Sigmoid colon (tissue), 7 donors: ENCODE measurements around the gene HOXA10. TPM values are rescaled to one million over a fixed set of nuclear protein-coding genes. Genes with fewer than 3 reads are reported as not detected.

Experiments used
- DNase-seq: peaks from one replicate; pipeline ENCODE4 v3.0.0-alpha.2; 2019
- H3K27ac ChIP-seq, 4 donors: fragments of 200-600 bp; sonication (generic); one replicate each; pipeline ENCODE4 v1.5.1; 2016 to 2019; ENCODE audit warnings: mild to moderate bottlenecking in 1 of 4
- H3K27me3 ChIP-seq, 3 donors: fragments of 200-600 bp; sonication (generic); one replicate each; pipeline ENCODE4 v1.5.1; 2019; ENCODE audit warnings: mild to moderate bottlenecking in 1 of 3
- H3K36me3 ChIP-seq, 4 donors: fragments of 200-600 bp; sonication (generic); one replicate each; pipeline ENCODE4 v1.5.1; 2016 to 2019
- H3K4me1 ChIP-seq, 4 donors: fragments of 200-600 bp; sonication (generic); one replicate each; pipeline ENCODE4 v1.5.1; 2017 to 2019
- H3K4me3 ChIP-seq, 4 donors: fragments of 200-600 bp; sonication (generic); one replicate each; pipeline ENCODE4 v1.5.1; 2017 to 2019; ENCODE audit warnings: mild to moderate bottlenecking in 2 of 4, moderate library complexity in 1 of 4
- H3K9me3 ChIP-seq, 4 donors: fragments of 200-600 bp in 3 of 4; sonication (generic) in 3 of 4; one replicate each; pipeline versions ENCODE4 v1.5.1 to v1.6.1; 2013 to 2019
- EP300 ChIP-seq, 4 donors: sonication (generic); formaldehyde crosslinking; IDR thresholded peaks; one replicate each; pipeline ENCODE4 v1.6.1; 2017; ENCODE audit warnings: antibody characterized with exemption in 4 of 4
- POLR2A ChIP-seq, 2 donors: fragments of 450-650 bp; IDR thresholded peaks; one replicate each; pipeline ENCODE4 v1.6.1; 2016; ENCODE audit warnings: antibody characterized with exemption in 2 of 2, mild to moderate bottlenecking in 2 of 2, moderate library complexity in 2 of 2
- POLR2AphosphoS5 ChIP-seq, 4 donors: sonication (generic); formaldehyde crosslinking; IDR thresholded peaks; one replicate each; pipeline ENCODE4 v1.6.1; 2017; ENCODE audit warnings: antibody characterized with exemption in 4 of 4
- WGBS, 2 donors: extraction: QIAGEN DNeasy Blood & Tissue Kit; methylation state at CpG; one replicate each; pipeline ENCODE4 v1.1.7; 2013; 5-methylcytosine and 5-hydroxymethylcytosine counted together
- intact Hi-C: fragments of 100-400 bp; cut with DNase I; formaldehyde crosslinking; loops from one replicate; pipeline ENCODE4 v1.15.1; 2023
- polyA plus RNA-seq, 3 donors: library from polyadenylated mRNA; stranded (reverse); fragments of 200-250 nt; gene quantifications; one replicate each; pipeline ENCODE4 v1.2.3, GENCODE V29; 2013
- total RNA-seq, 4 donors: library from RNA; depleted of rRNA; stranded (reverse); fragments of >200 nt; gene quantifications; one replicate each; pipeline ENCODE4 v1.1.0, GENCODE V29; 2016
- TF ChIP-seq, protein P1 (sequence below), 4 experiments: fragments of 450-650 bp in 3 of 4; fragments of 200-600 bp in 1 of 4; IDR thresholded peaks; one replicate each; pipeline ENCODE4 v1.5.1; 2016 to 2019; ENCODE audit warnings: antibody characterized with exemption in 4 of 4, mild to moderate bottlenecking in 3 of 4, moderate library complexity in 2 of 4
- donor health status: healthy with polysubstance abuse.
- donor health status: Bipolar disorder and iron deficiency.
- donor health status: healthy.

Gene HOXA10
- total and polyA plus RNA-seq, 7 donors: 22.2 to 64.0 (median 55.1) TPM

DNA sequence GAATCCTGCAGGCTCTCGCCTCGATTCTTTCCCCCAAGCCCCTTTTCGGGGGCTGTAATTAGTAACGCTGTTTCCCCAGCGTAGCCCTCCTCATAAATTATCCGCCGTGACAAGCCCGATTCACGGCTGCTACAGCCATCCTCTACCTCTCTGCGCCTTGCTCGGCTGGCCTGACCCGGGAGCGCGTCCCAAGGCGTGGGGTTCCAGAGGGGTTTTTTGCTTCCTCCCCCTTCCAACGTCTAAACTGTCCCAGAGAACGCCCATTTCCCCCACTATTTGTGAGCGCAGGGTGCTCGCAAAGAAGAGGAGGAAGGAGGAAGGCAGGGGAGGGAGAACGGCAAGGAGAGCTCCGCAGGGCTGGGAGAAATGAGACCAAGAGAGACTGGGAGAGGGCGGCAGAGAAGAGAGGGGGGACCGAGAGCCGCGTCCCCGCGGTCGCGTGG lies 31.5 kb downstream of the HOXA10 start:
- TF ChIP-seq POLR2AphosphoS5 (IDR thresholded peaks at IDR 0.05) (no peak), POLR2A (IDR thresholded peaks at IDR 0.05) (no peak), EP300 (IDR thresholded peaks at IDR 0.05) (no peak)
- TF ChIP-seq, protein P1, sequence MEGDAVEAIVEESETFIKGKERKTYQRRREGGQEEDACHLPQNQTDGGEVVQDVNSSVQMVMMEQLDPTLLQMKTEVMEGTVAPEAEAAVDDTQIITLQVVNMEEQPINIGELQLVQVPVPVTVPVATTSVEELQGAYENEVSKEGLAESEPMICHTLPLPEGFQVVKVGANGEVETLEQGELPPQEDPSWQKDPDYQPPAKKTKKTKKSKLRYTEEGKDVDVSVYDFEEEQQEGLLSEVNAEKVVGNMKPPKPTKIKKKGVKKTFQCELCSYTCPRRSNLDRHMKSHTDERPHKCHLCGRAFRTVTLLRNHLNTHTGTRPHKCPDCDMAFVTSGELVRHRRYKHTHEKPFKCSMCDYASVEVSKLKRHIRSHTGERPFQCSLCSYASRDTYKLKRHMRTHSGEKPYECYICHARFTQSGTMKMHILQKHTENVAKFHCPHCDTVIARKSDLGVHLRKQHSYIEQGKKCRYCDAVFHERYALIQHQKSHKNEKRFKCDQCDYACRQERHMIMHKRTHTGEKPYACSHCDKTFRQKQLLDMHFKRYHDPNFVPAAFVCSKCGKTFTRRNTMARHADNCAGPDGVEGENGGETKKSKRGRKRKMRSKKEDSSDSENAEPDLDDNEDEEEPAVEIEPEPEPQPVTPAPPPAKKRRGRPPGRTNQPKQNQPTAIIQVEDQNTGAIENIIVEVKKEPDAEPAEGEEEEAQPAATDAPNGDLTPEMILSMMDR (IDR thresholded peaks at IDR 0.05): no peak
- H3K4me1 ChIP-seq: peaks cover 0 to 42% (median 25%) of the 10 kb centered on the region in 4 donors
- peak overlapping the region; percentile 30 to 60 (median 55) for H3K4me3 ChIP-seq
- no peaks in the 10 kb centered on the region for H3K27me3 ChIP-seq
- 8 to 50% methylated on average over 29 of the region's 29 CpGs for WGBS, 2 donors
- no peaks in the 10 kb centered on the region for H3K9me3 ChIP-seq
- H3K36me3 ChIP-seq: peaks cover 15 to 43% (median 17%) of the 10 kb centered on the region in 4 donors
- intact Hi-C loops: loop anchor here (2.0 kb wide), 1 partner anchor 288 kb away; no protein-coding TSS in a partner anchor
- no peak for DNase-seq
- peak overlapping the region; percentile 82 to 99 (median 92) for H3K27ac ChIP-seq

GRCh38 chr7:27141923-27142579 lies 32.1 kb downstream of the HOXA10 start:
- Histone ChIP-seq H3K27me3 (no peaks in the 10 kb centered on the region), H3K9me3 (no peaks in the 10 kb centered on the region), H3K36me3 (peaks cover 15 to 43% (median 17%) of the 10 kb centered on the region in 4 donors), H3K27ac (peak overlapping the region; percentile 82 to 99 (median 92)), H3K4me1 (peaks cover 0 to 42% (median 23%) of the 10 kb centered on the region in 4 donors), H3K4me3 (peak overlapping the region; percentile 30 to 60 (median 55))
- TF ChIP-seq, protein P1 (IDR thresholded peaks at IDR 0.05): peak in 1 of 4 experiments; percentile 7
- peak in 1 of 4 donors; percentile 9 for TF ChIP-seq POLR2AphosphoS5 (IDR thresholded peaks at IDR 0.05)
- TF ChIP-seq POLR2A (IDR thresholded peaks at IDR 0.05): no peak
- no peak for TF ChIP-seq EP300 (IDR thresholded peaks at IDR 0.05)
- DNase-seq: no peak
- WGBS, 2 donors: 11 to 54% methylated on average over 30 of the region's 30 CpGs
- intact Hi-C loops: loop anchor here (2.0 kb wide), 1 partner anchor 287 kb away; no protein-coding TSS in a partner anchor

GRCh38 chr7:27141137-27141922 lies 32.8 kb downstream of the HOXA10 start:
- no peaks in the 10 kb centered on the region for H3K27me3 ChIP-seq
- 14 to 64% methylated on average over 18 of the region's 18 CpGs for WGBS, 2 donors
- H3K4me1 ChIP-seq: peaks cover 0 to 41% (median 23%) of the 10 kb centered on the region in 4 donors
- TF ChIP-seq POLR2A (IDR thresholded peaks at IDR 0.05): no peak
- H3K9me3 ChIP-seq: no peaks in the 10 kb centered on the region
- intact Hi-C loops: no loop called here
- DNase-seq: no peak
- peak overlapping the region in 3 of 4 donors; percentile 52 to 60 (median 58) for H3K4me3 ChIP-seq
- peak overlapping the region; percentile 82 to 99 (median 92) for H3K27ac ChIP-seq
- peaks cover 15 to 43% (median 17%) of the 10 kb centered on the region in 4 donors for H3K36me3 ChIP-seq

DNA sequence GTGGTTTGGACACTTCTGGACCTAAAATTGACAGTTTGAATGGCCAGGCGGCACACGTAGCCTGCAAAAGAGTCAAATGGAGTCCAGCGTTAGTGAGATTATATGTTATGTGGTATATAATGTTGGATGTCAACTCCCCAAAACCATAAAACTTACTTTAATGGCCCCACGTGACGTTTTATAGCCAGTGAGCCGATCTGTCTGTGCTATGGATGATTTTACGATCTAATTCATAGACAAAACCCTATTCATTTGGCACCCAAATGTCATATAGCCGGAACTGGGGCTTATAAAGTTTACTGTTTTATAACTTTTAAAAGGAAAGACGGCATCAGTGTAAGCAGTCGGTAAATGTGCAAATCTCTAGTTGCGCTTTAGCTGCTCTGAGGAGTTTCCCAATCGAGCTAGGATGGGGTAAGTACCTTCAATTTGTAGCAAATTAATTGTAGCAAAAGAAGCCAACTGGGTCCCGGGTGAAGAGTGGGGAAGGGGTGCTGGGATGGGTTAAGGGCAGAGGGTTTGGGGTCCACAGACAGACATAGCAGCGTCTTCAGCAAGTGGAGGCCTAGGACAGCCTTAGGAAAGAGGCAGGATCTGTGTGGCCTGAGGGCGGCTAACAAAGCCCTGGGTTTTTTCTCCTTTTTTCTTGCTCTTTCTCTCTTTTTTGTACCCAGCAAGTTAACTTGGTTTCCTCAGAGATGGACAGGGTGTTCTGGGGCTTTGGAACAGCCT lies 33.8 kb downstream of the HOXA10 start:
- no peak for TF ChIP-seq POLR2AphosphoS5 (IDR thresholded peaks at IDR 0.05)
- peak in 1 of 2 donors; percentile 25 for TF ChIP-seq POLR2A (IDR thresholded peaks at IDR 0.05)
- TF ChIP-seq, protein P1 (IDR thresholded peaks at IDR 0.05): no peak
- no peak for TF ChIP-seq EP300 (IDR thresholded peaks at IDR 0.05)
- H3K36me3 ChIP-seq: peaks cover 11 to 37% (median 14%) of the 10 kb centered on the region in 4 donors
- peak overlapping the region; percentile 67 to 99 (median 92) for H3K27ac ChIP-seq
- peak overlapping the region in 2 of 4 donors; percentile 22 to 28 for H3K4me3 ChIP-seq
- no peaks in the 10 kb centered on the region for H3K27me3 ChIP-seq
- peaks cover 0 to 51% (median 32%) of the 10 kb centered on the region in 4 donors for H3K4me1 ChIP-seq
- intact Hi-C loops: no loop called here
- 12 to 63% methylated on average over 15 of the region's 15 CpGs for WGBS, 2 donors
- no peak for DNase-seq
- no peaks in the 10 kb centered on the region for H3K9me3 ChIP-seq
